MM.1S (cell line): ENCODE measurements around the gene NCK1.

Experiments used
- DNase-seq: peaks from one replicate; pipeline ENCODE4 v3.0.0-alpha.2; 2015
- H2AFZ ChIP-seq: fragments of 300-600 bp; sonication (generic); 2 replicates; pipeline ENCODE4 v1.6.0; 2016; ENCODE audit warnings: antibody characterized with exemption, low read length
- H3F3A ChIP-seq: fragments of 300-600 bp; sonication (generic); 2 replicates; pipeline ENCODE4 v1.6.1; 2016; ENCODE audit warnings: mild to moderate bottlenecking, antibody characterized with exemption, low read length, moderate library complexity, mixed read lengths; ENCODE audit not compliant: insufficient read depth
- H3K27ac ChIP-seq: fragments of 300-600 bp; sonication (generic); 2 replicates; pipeline ENCODE4 v1.5.1; 2016; ENCODE audit warnings: mild to moderate bottlenecking, low read length
- H3K27me3 ChIP-seq: fragments of 300-600 bp; sonication (generic); replicated peaks from 2 replicates; pipeline ENCODE4 v1.6.0; 2016; ENCODE audit warnings: low read length; ENCODE audit not compliant: insufficient read depth
- H3K36me3 ChIP-seq: fragments of 300-600 bp; sonication (generic); replicated peaks from 2 replicates; pipeline ENCODE4 v1.6.1; 2016; ENCODE audit warnings: mild to moderate bottlenecking, low read length, mixed read lengths; ENCODE audit not compliant: insufficient read depth
- H3K4me1 ChIP-seq: fragments of 300-600 bp; sonication (generic); 2 replicates; pipeline ENCODE4 v1.6.1; 2016; ENCODE audit warnings: low read length, mixed read lengths
- H3K4me2 ChIP-seq: fragments of 300-600 bp; sonication (generic); 2 replicates; pipeline ENCODE4 v1.6.0; 2016; ENCODE audit warnings: low read depth, low read length
- H3K4me3 ChIP-seq: fragments of 300-600 bp; sonication (generic); 2 replicates; pipeline ENCODE4 v1.5.1; 2016; ENCODE audit warnings: low read length, mixed read lengths
- H3K79me2 ChIP-seq: fragments of 300-600 bp; sonication (generic); 2 replicates; pipeline ENCODE4 v1.6.1; 2016; ENCODE audit warnings: mixed run types, low read length, mixed read lengths
- H3K9ac ChIP-seq: fragments of 300-600 bp; sonication (generic); 2 replicates; pipeline ENCODE4 v1.6.1; 2016; ENCODE audit warnings: low read length, mixed read lengths
- H3K9me2 ChIP-seq: fragments of 300-600 bp; sonication (generic); replicated peaks from 2 replicates; pipeline ENCODE4 v1.6.1; 2016; ENCODE audit warnings: mild to moderate bottlenecking, low read length, mixed read lengths; ENCODE audit not compliant: insufficient read depth
- H3K9me3 ChIP-seq: fragments of 300-600 bp; sonication (generic); replicated peaks from 2 replicates; pipeline ENCODE4 v1.6.1; 2016; ENCODE audit warnings: mild to moderate bottlenecking, low read length, mixed read lengths; ENCODE audit not compliant: insufficient read depth
- H4K20me1 ChIP-seq: fragments of 300-600 bp; sonication (generic); 2 replicates; pipeline ENCODE4 v1.6.1; 2016; ENCODE audit warnings: mild to moderate bottlenecking, low read length, moderate library complexity, mixed read lengths; ENCODE audit not compliant: insufficient read depth
- EZH2 ChIP-seq: fragments of 300-600 bp; sonication (generic); optimal IDR thresholded peaks from 2 replicates; pipeline ENCODE3; 2017; ENCODE audit warnings: low read depth, mild to moderate bottlenecking, antibody characterized with exemption, low read length, mixed read lengths
- EZH2phosphoT487 ChIP-seq: fragments of 300-600 bp; sonication (generic); IDR thresholded peaks from 2 replicates; pipeline ENCODE4 v1.6.1; 2018; ENCODE audit warnings: antibody characterized with exemption, low read length
- TF ChIP-seq, protein P1 (sequence below): fragments of 300-600 bp; sonication (generic); IDR thresholded peaks from 2 replicates; pipeline ENCODE4 v1.5.1; 2016; ENCODE audit warnings: antibody characterized with exemption, low read length, mixed read lengths

Gene NCK1

DNA sequence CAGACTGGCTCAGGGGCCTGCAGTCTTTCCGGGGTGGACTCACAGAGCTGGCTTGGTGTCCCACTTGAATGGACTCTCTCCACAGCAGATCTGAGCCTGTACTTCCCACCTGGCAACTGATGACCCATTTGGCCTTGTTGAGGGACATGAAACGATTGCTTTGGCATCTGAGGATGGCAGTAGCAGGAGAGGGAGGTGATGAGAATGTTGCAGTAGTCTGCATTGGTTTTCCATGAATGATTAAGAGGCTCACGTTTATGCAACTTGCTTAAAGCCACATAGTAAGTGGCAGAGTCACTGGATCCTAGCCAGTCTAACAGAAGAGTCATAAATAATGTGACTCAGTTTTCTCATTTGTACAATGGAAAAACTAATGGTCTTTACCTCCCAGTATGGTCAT lies 117.7 kb downstream of the NCK1 start:
- Histone ChIP-seq H2AFZ (no peak overlapping the region), H3K4me3 (no peak overlapping the region), H3K9ac (no peak overlapping the region), H3K27me3 (no peaks in the 10 kb centered on the region), H3K4me2 (no peak overlapping the region), H3K27ac (no peak overlapping the region), H3K9me2 (no peaks in the 10 kb centered on the region), H3K36me3 (no peaks in the 10 kb centered on the region), H4K20me1 (no peaks in the 10 kb centered on the region), H3K4me1 (no peaks in the 10 kb centered on the region), H3K79me2 (no peaks in the 10 kb centered on the region), H3K9me3 (no peaks in the 10 kb centered on the region), H3F3A (no peaks in the 10 kb centered on the region)
- TF ChIP-seq, protein P1, sequence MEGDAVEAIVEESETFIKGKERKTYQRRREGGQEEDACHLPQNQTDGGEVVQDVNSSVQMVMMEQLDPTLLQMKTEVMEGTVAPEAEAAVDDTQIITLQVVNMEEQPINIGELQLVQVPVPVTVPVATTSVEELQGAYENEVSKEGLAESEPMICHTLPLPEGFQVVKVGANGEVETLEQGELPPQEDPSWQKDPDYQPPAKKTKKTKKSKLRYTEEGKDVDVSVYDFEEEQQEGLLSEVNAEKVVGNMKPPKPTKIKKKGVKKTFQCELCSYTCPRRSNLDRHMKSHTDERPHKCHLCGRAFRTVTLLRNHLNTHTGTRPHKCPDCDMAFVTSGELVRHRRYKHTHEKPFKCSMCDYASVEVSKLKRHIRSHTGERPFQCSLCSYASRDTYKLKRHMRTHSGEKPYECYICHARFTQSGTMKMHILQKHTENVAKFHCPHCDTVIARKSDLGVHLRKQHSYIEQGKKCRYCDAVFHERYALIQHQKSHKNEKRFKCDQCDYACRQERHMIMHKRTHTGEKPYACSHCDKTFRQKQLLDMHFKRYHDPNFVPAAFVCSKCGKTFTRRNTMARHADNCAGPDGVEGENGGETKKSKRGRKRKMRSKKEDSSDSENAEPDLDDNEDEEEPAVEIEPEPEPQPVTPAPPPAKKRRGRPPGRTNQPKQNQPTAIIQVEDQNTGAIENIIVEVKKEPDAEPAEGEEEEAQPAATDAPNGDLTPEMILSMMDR, result no peak
- no peak for TF ChIP-seq EZH2phosphoT487
- TF ChIP-seq EZH2, result no peak
- DNase-seq, result no peak

DNA sequence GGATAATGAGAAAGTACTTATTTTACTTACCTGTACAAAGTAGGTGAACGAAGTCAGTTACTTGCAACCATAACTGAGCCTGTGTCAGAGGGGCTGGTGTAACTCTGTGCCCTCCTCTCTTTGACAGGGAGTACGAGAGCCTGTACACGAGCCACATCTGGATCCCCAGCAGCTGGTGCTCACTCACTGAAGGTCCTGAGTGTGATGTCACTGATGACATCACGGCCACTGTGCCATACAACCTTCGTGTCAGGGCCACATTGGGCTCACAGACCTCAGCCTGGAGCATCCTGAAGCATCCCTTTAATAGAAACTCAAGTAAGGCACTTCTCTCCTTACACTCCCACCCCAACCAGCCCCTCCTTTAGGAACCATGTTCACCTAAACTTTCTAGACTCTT lies 120.0 kb downstream of the NCK1 start:
- H3K9ac ChIP-seq, result no peak overlapping the region
- H4K20me1 ChIP-seq, result no peaks in the 10 kb centered on the region
- H2AFZ ChIP-seq, result no peak overlapping the region
- H3K4me1 ChIP-seq, result no peaks in the 10 kb centered on the region
- no peak for TF ChIP-seq EZH2
- TF ChIP-seq, protein P1, result no peak
- TF ChIP-seq EZH2phosphoT487, result no peak
- H3K27me3 ChIP-seq, result no peaks in the 10 kb centered on the region
- no peaks in the 10 kb centered on the region for H3K36me3 ChIP-seq
- H3K4me3 ChIP-seq, result no peak overlapping the region
- no peak overlapping the region for H3K27ac ChIP-seq
- no peak overlapping the region for H3K4me2 ChIP-seq
- H3K9me3 ChIP-seq, result no peaks in the 10 kb centered on the region
- H3K9me2 ChIP-seq, result no peaks in the 10 kb centered on the region
- no peak for DNase-seq
- H3K79me2 ChIP-seq, result no peaks in the 10 kb centered on the region
- H3F3A ChIP-seq, result no peaks in the 10 kb centered on the region

DNA sequence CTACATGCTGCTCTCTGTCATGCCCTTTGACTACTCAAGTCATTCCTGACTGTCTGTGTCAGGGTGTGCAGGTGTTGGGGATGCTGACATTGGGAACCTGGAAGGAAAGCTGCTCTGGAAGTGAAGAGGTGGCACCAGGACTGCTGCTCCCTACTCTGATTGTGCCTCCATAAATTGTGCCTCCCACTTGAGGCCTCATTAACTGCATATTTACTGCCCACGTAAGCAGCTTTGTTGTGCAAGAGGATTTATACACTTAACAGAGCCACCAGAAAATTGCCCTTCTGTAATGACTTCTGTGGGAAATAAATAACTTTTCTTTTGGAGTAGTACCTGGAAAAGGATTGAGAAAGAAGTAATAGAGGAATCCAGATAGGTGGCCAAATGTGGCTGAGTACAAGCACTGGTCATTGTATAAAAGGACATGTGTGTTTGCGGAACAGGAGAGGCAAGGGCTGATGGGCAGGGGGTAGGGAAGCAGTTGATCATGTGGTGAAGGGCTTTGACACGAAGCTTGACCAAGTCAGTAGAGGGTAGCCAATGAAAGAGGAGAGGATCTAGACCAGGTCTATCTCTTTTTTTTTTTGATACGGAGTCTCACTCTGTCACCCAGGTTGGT lies 120.6 kb downstream of the NCK1 start:
- no peaks in the 10 kb centered on the region for H3K4me1 ChIP-seq
- no peak overlapping the region for H2AFZ ChIP-seq
- no peaks in the 10 kb centered on the region for H3K9me3 ChIP-seq
- no peaks in the 10 kb centered on the region for H4K20me1 ChIP-seq
- H3K27me3 ChIP-seq, result no peaks in the 10 kb centered on the region
- no peaks in the 10 kb centered on the region for H3F3A ChIP-seq
- H3K9me2 ChIP-seq, result no peaks in the 10 kb centered on the region
- DNase-seq, result no peak
- no peak overlapping the region for H3K4me3 ChIP-seq
- no peak overlapping the region for H3K9ac ChIP-seq
- H3K27ac ChIP-seq, result no peak overlapping the region
- H3K79me2 ChIP-seq, result no peaks in the 10 kb centered on the region
- H3K4me2 ChIP-seq, result no peak overlapping the region
- H3K36me3 ChIP-seq, result no peaks in the 10 kb centered on the region
- TF ChIP-seq EZH2 (no peak), EZH2phosphoT487 (no peak)
- TF ChIP-seq, protein P1, result no peak
